Measurements from ENCODE around the gene FOXN1.
"Not testable (repeated sequence)": the region's sequence is repeated elsewhere in the genome, so short reads cannot be mapped to it uniquely, and the experiment has no call there.

FOXN1 gene

DNA sequence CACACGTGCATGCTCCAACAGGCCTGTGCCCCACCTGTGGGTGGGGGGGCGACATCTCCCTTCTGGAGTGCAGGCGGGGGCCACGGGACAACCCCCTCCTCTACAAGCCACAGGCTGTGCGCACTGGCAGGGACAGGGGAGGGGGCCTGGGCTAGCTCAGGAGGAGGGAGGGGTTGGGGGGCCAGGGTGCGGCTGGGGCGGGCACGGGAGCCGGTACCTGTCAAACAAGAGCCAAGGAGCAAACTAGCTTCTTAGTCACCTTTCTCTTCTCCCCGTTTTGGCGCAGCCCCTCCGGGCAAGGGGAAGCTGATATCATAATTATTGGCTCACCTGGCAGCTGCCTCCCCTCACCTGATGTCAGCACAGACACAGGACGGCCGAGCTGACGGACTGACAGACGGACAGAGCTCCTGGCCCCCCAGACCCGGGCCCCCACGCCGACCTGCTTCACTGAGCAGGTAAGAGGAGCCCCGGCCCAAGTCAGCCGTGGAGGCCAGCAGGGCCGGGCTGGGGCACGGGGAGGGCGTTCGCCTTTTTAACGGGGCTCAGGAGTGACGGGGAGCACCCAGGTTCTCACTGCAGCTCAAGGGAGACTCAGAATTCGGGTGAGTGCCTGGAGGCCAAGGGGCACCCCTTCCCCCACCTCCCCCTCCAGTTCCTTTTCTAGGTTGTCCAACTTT, at the start of gene FOXN1:
Gene FOXN1, plus strand, starts transcription at position 363 of the 680 bp plus-strand sequence. CDS start 17,622 bp downstream, outside the sequence.
- DNase-seq (ENCODE audit: low spot score) = no peak

DNA sequence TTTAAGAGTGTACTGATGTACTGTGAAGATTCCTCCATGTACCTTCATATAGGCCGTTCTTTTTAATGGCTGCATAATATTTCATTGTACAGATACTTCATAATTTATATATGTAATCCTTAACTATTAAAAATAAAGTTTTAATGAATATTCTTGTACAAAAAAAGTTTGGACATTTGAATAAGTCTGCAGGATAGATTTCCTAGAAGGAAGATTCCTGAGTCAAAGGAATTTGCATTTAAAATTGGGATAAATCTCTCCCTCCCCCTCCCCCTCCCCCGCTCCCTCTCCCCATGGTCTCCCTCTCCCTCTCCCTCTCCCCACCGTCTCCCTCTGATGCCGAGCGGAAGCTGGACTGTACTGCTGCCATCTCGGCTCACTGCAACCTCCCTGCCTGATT, 48.3 kb upstream of the FOXN1 start:
- DNase-seq (ENCODE audit: low spot score) = no peak

GRCh38 chr17:28458881-28459280, 47.3 kb upstream of the FOXN1 start:
- DNase-seq (ENCODE audit: low spot score) = not testable (repeated sequence)

- DNase-seq (ENCODE audit: low spot score) = no peak
Measured at GRCh38 chr17:28460901-28461300, 45.2 kb upstream of the FOXN1 start.

GRCh38 chr17:28466001-28466400, 40.1 kb upstream of the FOXN1 start:
- DNase-seq (ENCODE audit: low spot score) = no peak

DNA sequence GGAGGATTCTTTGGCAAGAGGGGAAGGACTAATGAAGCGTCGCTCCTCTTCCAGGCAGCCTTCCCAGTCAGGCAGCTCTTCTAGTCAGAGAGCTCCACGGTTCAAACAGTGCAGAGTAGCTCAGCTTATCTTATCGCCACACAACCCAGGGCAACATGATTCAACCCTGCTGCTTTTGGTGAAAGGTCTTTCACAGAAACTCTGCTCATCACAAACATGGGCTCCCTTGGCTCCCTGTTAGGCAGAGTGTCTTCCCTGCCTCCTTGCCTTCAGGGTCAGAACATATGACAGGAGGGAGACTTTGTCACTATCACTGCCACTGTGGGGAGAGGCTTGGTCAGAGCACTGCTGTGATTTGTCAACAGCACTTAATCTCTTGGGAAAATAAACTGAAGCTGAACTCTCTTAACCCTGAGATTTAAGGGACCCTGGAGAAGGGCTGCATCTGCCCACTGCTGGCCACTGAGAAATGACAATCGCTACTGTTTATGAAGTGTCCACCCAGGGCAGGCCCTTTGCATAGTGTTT, 39.6 kb upstream of the FOXN1 start:
- DNase-seq (ENCODE audit: low spot score) = no peak

- no peak for DNase-seq (ENCODE audit: low spot score)
Measured at GRCh38 chr17:28467456-28468025, 38.6 kb upstream of the FOXN1 start.

- not testable (repeated sequence) for DNase-seq (ENCODE audit: low spot score)
Measured at GRCh38 chr17:28468033-28468735, 38.0 kb upstream of the FOXN1 start.

DNA sequence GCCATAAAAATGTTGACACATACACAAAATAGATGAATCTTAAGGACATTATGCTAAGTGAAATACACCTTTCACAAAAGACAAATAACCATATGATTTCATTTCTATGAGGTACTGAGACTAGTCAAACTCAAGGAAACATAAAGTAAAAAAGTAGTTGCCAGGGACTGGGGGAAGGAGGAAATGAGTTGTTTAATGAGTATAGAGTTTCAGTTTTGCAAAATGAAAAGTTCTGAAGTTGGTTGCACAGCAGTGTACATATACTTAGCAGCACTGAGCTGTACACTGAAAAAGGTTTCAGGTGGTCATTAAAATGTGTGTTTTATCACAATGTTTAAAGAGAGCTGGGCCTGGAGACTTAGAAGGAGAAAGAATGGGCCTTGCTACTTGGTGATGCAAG, 37.4 kb upstream of the FOXN1 start:
- DNase-seq (ENCODE audit: low spot score) = no peak

DNA sequence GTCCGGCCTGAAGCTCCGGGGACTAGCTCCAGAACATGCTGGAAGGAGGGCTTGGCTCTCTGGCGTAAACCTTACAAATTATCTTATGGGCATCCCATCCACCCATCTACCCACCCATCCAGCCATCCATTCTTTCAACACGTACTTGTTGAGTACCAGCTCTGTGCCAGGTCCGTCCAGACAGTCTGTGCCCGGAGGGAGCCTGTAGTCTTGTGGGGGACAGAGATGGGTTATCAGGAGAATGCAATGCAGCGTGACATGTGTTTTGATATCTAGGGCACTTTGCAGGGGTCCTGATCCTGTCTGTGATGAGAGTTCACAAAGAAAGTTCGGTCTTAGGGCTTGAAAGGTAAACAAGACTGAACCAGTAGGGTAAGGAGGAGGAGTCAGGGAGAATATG, 36.8 kb upstream of the FOXN1 start:
- no peak for DNase-seq (ENCODE audit: low spot score)

DNA sequence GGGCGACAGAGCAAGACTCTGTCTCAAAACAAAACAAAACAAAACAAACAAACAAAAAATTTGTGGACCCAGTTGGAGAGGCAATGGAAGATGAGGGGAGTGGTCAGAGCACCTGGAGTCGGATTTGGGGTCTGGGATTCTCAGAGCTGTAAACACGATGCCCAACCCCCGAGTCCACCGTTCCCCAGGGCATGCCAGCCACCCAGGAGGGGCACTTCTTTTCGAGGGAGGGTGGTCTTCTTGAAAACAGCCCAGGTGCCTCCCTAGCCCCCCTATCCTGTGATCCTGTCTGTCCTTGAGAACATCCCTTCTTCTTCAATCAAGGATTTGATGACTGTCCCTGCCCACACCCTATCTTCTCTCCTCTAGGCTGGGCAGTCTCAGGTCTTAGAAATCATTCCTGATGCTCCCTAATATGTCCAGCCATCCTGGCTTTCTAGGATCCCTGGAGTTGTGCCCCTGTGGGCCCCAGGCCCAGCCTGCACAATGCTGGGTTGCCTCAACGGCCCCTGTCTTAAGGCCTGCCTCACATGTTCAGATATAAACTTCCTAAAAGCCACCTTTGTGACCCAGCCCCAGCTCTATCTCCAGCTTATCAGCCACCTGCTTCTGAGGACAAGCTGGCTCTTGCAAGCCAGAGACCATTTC, 35.8 kb upstream of the FOXN1 start:
- no peak for DNase-seq (ENCODE audit: low spot score)

DNA sequence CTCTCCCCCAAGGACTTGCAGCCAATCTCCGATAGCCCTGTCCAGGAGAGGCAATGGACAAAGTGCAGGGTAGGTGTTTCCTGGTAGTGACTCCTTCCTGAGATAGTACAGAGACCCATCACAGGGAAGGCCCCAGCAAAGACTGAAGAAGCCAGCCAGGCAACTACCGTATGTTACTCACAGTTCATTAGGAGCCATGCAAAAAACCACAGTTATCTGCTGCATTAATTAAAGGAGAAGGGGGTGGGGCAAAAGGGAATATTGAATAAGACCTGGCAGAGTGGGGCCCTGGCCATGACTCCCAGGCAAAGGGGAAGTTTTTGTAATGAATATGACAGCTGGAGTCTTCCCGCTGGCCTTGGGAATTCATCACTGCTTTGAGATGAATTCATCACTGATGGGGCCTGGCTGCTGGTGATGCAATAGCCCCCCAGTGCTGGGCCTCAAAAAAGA, 35.2 kb upstream of the FOXN1 start:
- DNase-seq (ENCODE audit: low spot score) = no peak

DNA sequence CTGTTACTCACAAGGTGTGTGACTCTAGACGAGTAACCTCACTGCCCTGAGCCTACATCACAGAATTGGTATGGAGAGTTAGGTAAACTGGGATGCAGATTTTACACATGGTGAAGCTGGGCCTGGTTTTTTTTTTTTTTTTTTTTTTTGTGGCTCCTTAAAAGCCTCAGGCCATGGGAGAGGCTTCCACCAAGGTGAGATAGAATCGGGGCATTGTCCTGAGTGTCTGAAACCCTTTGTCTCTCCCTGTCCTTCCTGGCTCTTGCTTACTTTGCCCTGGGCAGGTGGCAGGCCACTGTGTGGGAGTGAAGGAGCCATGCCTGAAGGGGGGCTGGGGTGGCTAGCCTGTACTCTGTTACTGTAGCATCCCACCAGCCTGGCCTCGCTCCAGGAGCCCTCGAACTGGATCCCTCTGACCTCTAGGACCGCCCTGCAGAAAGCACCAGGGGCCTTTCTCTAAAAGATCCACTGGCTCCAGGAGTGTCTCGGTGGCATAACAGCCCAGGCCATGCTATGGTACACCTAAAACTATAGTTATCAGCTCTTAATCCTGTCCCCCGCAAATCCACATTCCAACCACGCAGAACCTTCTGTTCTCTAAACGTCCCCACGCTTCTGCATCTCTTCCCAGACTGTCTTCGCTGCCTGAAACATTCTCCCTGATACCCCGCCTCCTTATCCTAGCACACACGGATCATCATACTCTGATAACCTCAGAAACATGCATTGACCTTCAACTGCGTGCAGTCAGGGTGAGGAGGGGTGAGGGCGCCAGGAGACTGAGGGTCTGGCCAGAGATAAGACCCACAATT, 34.4 kb upstream of the FOXN1 start:
- no peak for DNase-seq (ENCODE audit: low spot score)

DNA sequence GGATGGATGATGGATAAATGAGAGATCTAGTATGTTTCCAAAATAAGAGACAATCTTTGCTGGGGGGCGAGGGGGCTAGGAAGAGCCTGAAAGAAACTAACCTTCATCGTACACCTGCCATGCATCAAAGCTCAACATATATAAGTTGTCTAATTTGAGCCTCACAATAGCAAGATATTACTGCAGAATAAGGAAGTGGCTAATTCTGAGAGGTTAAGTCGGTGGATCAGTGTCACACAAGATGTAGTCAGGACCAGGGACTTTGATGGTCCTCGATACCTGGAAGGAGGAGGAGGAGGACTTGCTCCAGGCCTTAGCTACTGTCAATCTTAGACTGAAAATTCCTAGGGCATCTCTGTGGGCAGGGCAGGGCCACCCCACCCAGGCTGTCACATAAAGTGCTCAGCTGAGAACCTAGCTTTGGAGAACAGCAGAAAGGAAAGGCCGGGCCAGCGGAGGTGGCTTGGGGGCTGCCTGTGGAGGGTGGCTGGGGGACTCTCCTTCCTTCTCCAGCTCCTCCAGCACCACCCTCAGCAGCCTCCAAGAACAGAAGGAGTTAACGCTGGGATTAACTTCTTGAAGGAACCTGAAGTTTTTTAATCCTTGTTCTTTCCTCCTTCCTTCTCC, 33.2 kb upstream of the FOXN1 start:
- DNase-seq (ENCODE audit: low spot score) = no peak

DNA sequence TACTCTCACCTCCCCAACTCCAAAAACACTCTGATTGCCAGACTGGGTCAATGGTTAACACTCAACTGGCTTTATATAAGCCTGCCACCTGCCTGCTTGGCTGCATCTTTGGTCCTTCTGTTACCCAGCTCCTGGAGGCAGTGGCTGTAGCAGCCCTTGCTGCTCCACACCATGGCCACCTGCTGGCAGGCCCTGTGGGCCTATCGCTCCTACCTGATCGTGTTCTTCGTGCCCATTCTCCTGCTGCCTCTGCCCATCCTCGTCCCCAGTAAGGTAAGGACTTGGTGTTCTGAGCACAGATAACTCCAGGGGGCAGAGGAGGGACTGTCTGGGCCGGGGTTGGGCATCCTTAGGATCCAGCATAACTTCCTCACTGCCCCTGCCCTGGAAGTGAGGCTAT, 32.6 kb upstream of the FOXN1 start, which contains the start of gene SLC13A2:
Gene SLC13A2, plus strand, starts transcription at position 103 of the 400 bp plus-strand sequence. Its CDS starts 69 bp downstream, at position 172.
- no peak for DNase-seq (ENCODE audit: low spot score)

DNA sequence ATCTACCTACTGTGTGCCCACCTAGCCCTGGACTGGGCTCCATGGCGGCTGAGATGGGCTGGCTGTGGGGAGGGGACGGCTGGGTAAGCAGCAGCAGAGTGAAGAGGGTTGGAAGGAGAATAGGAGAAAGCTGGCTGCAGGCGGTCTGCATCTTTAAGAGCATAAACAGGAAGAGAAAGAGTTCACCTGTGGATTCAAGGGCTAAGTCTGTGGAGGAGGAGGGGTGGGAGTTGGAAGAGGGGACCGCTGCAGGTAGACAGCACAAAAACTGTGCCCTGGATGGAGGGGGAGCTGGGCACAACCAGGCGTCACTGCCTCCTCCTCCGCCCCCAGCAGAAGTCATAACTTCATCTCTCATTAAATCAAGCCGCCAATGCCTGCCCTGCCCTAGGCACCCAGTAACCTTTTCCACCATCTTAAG, 32.0 kb upstream of the FOXN1 start:
- no peak for DNase-seq (ENCODE audit: low spot score)

- DNase-seq (ENCODE audit: low spot score) = no peak
Measured at GRCh38 chr17:28475151-28475900, 30.8 kb upstream of the FOXN1 start.

DNA sequence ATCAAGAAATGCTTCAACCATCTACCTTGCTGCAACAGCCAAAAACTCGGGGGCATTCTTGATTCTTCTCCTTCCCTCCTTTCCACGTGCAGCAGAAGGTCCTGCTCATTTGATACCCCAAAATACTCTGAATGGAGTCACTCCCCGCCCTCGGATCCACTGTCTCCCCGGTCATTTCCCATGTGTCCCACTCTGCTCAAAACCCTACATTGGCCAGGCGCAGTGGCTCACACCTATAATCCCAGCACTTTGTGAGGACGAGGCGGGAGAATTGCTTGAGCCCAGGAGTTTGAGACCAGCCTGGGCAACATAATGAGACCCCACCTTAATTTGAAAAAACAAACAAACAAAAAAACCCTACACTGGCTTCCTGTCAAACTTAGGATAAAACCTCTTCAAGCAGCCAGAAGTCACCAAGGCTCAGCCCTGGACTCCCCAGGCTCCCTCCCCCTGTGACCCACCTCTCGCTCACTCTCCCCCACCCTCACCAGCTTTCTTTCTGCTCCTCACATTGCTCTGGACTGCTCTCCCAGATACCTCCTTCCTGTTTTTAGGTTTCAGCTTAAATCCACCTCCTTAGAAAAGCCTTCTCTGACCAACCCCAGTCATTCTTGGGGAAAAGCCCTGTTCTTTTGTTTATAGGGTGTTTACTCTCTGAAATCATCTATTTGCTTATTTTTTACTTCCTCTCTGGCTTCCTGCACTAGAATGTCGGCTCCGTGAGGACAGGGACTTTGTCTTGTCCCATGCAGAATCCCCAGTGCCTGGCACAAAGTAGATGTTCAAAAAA, 29.9 kb upstream of the FOXN1 start:
- no peak for DNase-seq (ENCODE audit: low spot score)

DNA sequence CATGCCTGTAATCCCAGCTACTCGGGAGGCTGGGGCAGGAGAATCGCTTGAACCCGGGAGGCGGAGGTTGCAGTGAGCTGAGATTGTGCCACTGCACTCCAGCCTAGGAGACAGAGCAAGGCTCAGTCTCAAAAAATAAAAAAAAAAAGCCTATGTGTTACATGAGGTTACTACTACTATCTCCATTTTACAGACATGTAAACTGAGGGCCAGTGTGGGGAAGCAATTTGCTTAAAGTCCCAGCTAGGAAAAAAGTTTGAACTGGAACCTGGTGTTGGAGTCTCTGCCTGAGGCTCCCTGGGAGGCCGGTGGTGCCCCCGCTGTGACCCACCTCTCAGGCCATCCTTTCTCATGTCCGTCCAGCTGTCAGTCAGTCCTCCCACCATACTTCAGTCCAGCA, 28.2 kb upstream of the FOXN1 start:
- DNase-seq (ENCODE audit: low spot score) = no peak

Measured in hepatic stellate cell (primary cell).